Endothelial cell of umbilical vein (primary cell): Measurements from ENCODE around the gene TBC1D9B. TPM values are rescaled to one million over a fixed set of nuclear protein-coding genes. Genes with fewer than 3 reads are reported as not detected.

Source experiments
- BruUV-seq: library from RNA; stranded (reverse); fragments of 400-500 nt; replicated peaks from 2 replicates; lab custom pipeline; 2021; lab: Mats Ljungman, UMichigan
- CTCF ChIA-PET: fragments of 300-600, 350-600 bp; sonication (Branson Sonifier 250); formaldehyde crosslinking; loops from one replicate; lab custom pipeline; 2021; ENCODE audit warnings: antibody characterized with exemption, inconsistent platforms; lab: Charles Lee
- POLR2A ChIA-PET: fragments of 300-600, 350-600 bp; sonication (Branson Sonifier 250); formaldehyde crosslinking; loops from one replicate; lab custom pipeline; 2021; ENCODE audit warnings: antibody characterized with exemption, inconsistent platforms; lab: Charles Lee
- DNase-seq: peaks from one replicate; pipeline ENCODE4 v3.0.0-alpha.2; 2011; ENCODE audit warnings: low read depth, low spot score
- FAIRE-seq: peaks from 2 replicates; lab custom pipeline; 2011; peaks lifted over from hg19 to GRCh38; lab: Jason Lieb, UNC
- H2AFZ ChIP-seq: 2 replicates; pipeline ENCODE4 v1.6.0; 2012; ENCODE audit warnings: low read depth, low read length, control low read depth, inconsistent platforms
- H3K27ac ChIP-seq: 2 replicates; pipeline ENCODE4 v1.5.1; 2011; ENCODE audit warnings: low read depth, mild to moderate bottlenecking, control low read depth, low read length, moderate library complexity; ENCODE audit not compliant: insufficient read depth
- H3K27me3 ChIP-seq, 2 experiments: 2 replicates each; pipeline versions ENCODE4 v1.6.0 to v1.6.1; 2011; ENCODE audit warnings: low read length in 2 of 2, mixed read lengths in 1 of 2; ENCODE audit not compliant: control insufficient read depth in 2 of 2, insufficient read depth in 2 of 2
- H3K36me3 ChIP-seq, 2 experiments: 2 replicates in 1 of 2; 3 replicates in 1 of 2; pipeline ENCODE4 v1.5.1; 2011; ENCODE audit warnings: low read length in 2 of 2, mild to moderate bottlenecking in 1 of 2, moderate library complexity in 1 of 2; ENCODE audit not compliant: control insufficient read depth in 2 of 2, insufficient read depth in 2 of 2; ENCODE audit errors: extremely low read depth in 1 of 2
- H3K4me1 ChIP-seq: 3 replicates; pipeline ENCODE4 v1.5.1; 2011; ENCODE audit warnings: mild to moderate bottlenecking, low read length; ENCODE audit not compliant: control insufficient read depth, insufficient read depth; ENCODE audit errors: extremely low read depth
- H3K4me2 ChIP-seq: 2 replicates; pipeline ENCODE4 v1.6.1; 2011; ENCODE audit warnings: low read length, control low read depth, mixed read lengths; ENCODE audit not compliant: insufficient read depth
- H3K4me3 ChIP-seq, 3 experiments: fragments of 200-600 bp in 1 of 3; sonication (generic), shearing (Covaris generic) in 1 of 3; replicated peaks in 1 of 3; 2 replicates each; pipeline ENCODE4 v1.5.1; 2011 to 2016; ENCODE audit warnings: control low read depth in 3 of 3, low read length in 3 of 3, mild to moderate bottlenecking in 2 of 3, inconsistent platforms in 1 of 3, low read depth in 1 of 3, moderate library complexity in 1 of 3; ENCODE audit not compliant: insufficient read depth in 1 of 3
- H3K79me2 ChIP-seq: 2 replicates; pipeline ENCODE4 v1.6.0; 2012; ENCODE audit warnings: low read length, inconsistent platforms; ENCODE audit not compliant: control insufficient read depth, insufficient read depth
- H3K9ac ChIP-seq: replicated peaks from 2 replicates; pipeline ENCODE3; 2011; ENCODE audit warnings: low read length, control low read depth; ENCODE audit not compliant: insufficient read depth; ENCODE audit errors: extremely low read depth
- H3K9me1 ChIP-seq: replicated peaks from 3 replicates; pipeline ENCODE4 v1.6.0; 2011; ENCODE audit warnings: mild to moderate bottlenecking, low read length; ENCODE audit not compliant: control insufficient read depth, insufficient read depth; ENCODE audit errors: extremely low read depth
- H3K9me3 ChIP-seq: replicated peaks from 2 replicates; pipeline ENCODE4 v1.5.1; 2012; ENCODE audit warnings: low read length, inconsistent platforms; ENCODE audit not compliant: control insufficient read depth, insufficient read depth
- H4K20me1 ChIP-seq: replicated peaks from 2 replicates; pipeline ENCODE3; 2011; ENCODE audit warnings: mild to moderate bottlenecking, low read length; ENCODE audit not compliant: control insufficient read depth, insufficient read depth; ENCODE audit errors: extremely low read depth
- EZH2 ChIP-seq: IDR thresholded peaks from 2 replicates; pipeline ENCODE4 v1.6.1; 2012; ENCODE audit warnings: borderline replicate concordance, low read depth, mild to moderate bottlenecking, moderate library complexity, low read length, inconsistent platforms; ENCODE audit not compliant: severe bottlenecking
- FOS ChIP-seq: IDR thresholded peaks from 2 replicates; pipeline ENCODE4 v1.6.1; 2011; ENCODE audit warnings: mild to moderate bottlenecking, low read length, moderate library complexity, borderline replicate concordance; ENCODE audit not compliant: insufficient read depth
- GATA2 ChIP-seq: IDR thresholded peaks from 2 replicates; pipeline ENCODE4 v1.7.0; 2011; ENCODE audit warnings: low read depth, mild to moderate bottlenecking, moderate library complexity, mixed read lengths, low read length; ENCODE audit not compliant: insufficient read length, insufficient read depth
- MYC ChIP-seq: IDR thresholded peaks from one replicate; pipeline ENCODE4 v1.6.1; 2011; ENCODE audit warnings: mild to moderate bottlenecking, low read depth, low read length
- POLR2A ChIP-seq: IDR thresholded peaks from 2 replicates; pipeline ENCODE4 v1.6.1; 2012; ENCODE audit warnings: low read depth, mild to moderate bottlenecking, control low read depth, low read length
- POLR2AphosphoS5 ChIP-seq: IDR thresholded peaks from 2 replicates; pipeline ENCODE4 v1.6.1; 2012; ENCODE audit warnings: low read depth, mild to moderate bottlenecking, control low read depth, low read length, moderate library complexity; ENCODE audit not compliant: insufficient read depth
- dilution Hi-C: fragments of 300-500 bp; cut with MboI; formaldehyde crosslinking; loops from one replicate; pipeline ENCODE4 v1.15.0; 2019; ENCODE audit warnings: low sequenced_read_pairs; ENCODE audit not compliant: extremely low pct_ligation_motif_present
- intact Hi-C: fragments of 100-400 bp; cut with micrococcal nuclease; formaldehyde crosslinking; loops from one replicate; pipeline ENCODE4 v1.10.0; 2022
- polyA plus RNA-seq, 4 experiments: library from polyadenylated mRNA; depleted of rRNA in 3 of 4; stranded (reverse) in 3 of 4; unstranded in 1 of 4; fragments of >200 nt; gene quantifications; 2 replicates each; pipeline versions ENCODE4 v1.2.1 to v1.2.3, GENCODE V29; 2011 to 2012; ENCODE audit warnings: missing spikeins in 1 of 4
- total RNA-seq: library from RNA; stranded (reverse); gene quantifications from 2 replicates; pipeline ENCODE4 v1.2.3, GENCODE V29; 2021
- TF ChIP-seq, protein P1 (sequence below): IDR thresholded peaks from 2 replicates; pipeline ENCODE4 v1.6.1; 2011; ENCODE audit not compliant: insufficient read depth, insufficient read length
- TF ChIP-seq, protein P2 (sequence below), 2 donors: IDR thresholded peaks; 1 replicate in 1 of 2; 2 replicates in 1 of 2; pipeline ENCODE4 v1.5.1; 2011; ENCODE audit warnings: low read length in 2 of 2, mild to moderate bottlenecking in 2 of 2, moderate library complexity in 2 of 2, control low read depth in 1 of 2, inconsistent platforms in 1 of 2, low read depth in 1 of 2; ENCODE audit not compliant: insufficient read depth in 1 of 2; ENCODE audit errors: extremely low read depth in 1 of 2

TBC1D9B gene
- total and polyA plus RNA-seq, 2 donors (not counting 3 experiments of a cell fraction or from before 2014, with no cell fraction given) = 82.8 to 150 TPM

DNA sequence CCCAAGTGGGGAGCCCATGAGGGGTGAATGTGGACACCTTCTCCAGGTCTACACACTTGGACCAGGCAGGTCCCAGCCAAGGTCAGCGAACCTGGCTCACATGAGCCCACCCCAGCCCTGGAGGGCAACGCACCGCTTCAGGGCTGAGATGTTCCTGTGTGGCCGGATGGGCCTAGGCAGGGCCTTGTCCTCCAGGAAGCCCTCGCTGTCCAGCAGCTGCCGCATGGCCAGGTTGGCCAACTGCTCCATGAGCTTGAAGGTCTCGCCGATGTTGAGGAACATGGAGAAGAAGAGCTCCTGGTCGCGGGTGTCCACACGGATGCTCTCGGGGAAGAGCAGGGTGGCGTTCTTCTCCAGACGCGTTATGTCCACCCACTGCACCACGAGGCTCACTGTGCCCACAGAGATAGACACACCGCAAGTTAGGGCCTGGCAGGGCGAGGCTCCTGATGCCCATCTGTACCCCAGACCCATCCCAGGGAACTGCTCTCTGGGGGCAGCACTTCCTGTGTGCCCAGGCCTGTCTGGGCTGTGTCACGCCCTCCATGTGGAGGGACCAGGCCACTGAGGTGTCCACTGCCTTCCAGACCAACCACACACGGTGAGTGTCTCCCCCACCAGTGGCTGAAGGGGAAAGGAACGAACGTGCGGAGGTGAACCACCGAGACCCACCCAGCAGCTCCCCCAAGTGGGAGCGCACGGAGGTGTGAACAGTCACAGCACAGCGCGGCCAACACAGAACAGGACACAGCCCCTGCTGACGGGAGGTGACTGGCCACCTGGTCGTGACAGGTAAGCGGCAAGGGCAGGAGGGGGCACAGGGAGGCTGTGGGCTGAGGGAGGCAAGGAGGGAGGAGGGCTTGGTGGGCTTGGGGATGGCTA is 14.4 kb downstream of the TBC1D9B start:
- H3K27me3 ChIP-seq = no peaks in the 10 kb centered on the region
- H4K20me1 ChIP-seq = no peaks in the 10 kb centered on the region
- no peak for FAIRE-seq
- H2AFZ ChIP-seq = no peak overlapping the region
- no peaks in the 10 kb centered on the region for H3K9me3 ChIP-seq
- ChIA-PET CTCF (interaction anchor here (1.4 kb wide), 1 partner anchor 91 kb away, joined by 3 read pairs; no protein-coding TSS in a partner anchor), POLR2A (no interaction called here)
- intact Hi-C loops (no loop called here), dilution Hi-C loops (no loop called here)
- H3K4me1 ChIP-seq = no peaks in the 10 kb centered on the region
- H3K9me1 ChIP-seq = no peaks in the 10 kb centered on the region
- no peak overlapping the region for H3K4me2 ChIP-seq
- H3K79me2 ChIP-seq = no peaks in the 10 kb centered on the region
- H3K36me3 ChIP-seq = peaks cover 8 to 66% of the 10 kb centered on the region in 2 experiments
- no peak overlapping the region for H3K9ac ChIP-seq
- H3K4me3 ChIP-seq = no peak overlapping the region
- TF ChIP-seq, protein P1, sequence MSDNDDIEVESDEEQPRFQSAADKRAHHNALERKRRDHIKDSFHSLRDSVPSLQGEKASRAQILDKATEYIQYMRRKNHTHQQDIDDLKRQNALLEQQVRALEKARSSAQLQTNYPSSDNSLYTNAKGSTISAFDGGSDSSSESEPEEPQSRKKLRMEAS = no peak
- BruUV-seq = no TSS peak
- no peak overlapping the region for H3K27ac ChIP-seq
- DNase-seq = no peak

DNA sequence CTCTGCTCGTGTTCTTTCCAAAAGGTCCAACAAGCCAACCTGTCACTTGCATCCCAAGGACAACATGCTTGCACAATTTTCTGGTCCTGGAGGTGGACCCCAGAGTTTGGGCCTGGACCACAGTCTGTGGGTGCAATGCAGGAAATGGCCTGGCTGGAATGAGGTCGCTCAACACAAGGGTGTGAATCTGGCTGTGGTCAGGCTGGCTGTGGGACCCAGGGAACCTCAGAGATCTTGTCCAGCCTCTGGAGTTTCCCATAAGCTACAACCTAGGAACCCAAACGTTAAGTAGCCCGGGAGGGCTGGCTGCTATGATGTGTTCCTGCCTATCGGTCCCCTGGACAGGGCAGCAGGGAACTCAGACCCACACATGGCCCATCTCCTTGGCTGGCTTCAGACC is 15.4 kb downstream of the TBC1D9B start:
- Histone ChIP-seq H3K9ac (no peak overlapping the region), H3K36me3 (peaks cover 13 to 72% of the 10 kb centered on the region in 2 experiments)

More for the DNA sequence above, 15.4 kb downstream of the TBC1D9B start:
- intact Hi-C loops = no loop called here
- CTCF ChIA-PET = no interaction called here
- Histone ChIP-seq H3K79me2 (no peaks in the 10 kb centered on the region), H3K27ac (no peak overlapping the region), H3K4me2 (no peak overlapping the region), H3K27me3 (no peaks in the 10 kb centered on the region), H3K4me1 (no peaks in the 10 kb centered on the region), H3K4me3 (no peak overlapping the region), H4K20me1 (no peaks in the 10 kb centered on the region), H2AFZ (no peak overlapping the region), H3K9me1 (no peaks in the 10 kb centered on the region), H3K9me3 (no peaks in the 10 kb centered on the region)
- TF ChIP-seq EZH2 (no peak), FOS (no peak), POLR2AphosphoS5 (no peak), MYC (no peak), GATA2 (no peak), POLR2A (no peak)
- TF ChIP-seq, protein P2, sequence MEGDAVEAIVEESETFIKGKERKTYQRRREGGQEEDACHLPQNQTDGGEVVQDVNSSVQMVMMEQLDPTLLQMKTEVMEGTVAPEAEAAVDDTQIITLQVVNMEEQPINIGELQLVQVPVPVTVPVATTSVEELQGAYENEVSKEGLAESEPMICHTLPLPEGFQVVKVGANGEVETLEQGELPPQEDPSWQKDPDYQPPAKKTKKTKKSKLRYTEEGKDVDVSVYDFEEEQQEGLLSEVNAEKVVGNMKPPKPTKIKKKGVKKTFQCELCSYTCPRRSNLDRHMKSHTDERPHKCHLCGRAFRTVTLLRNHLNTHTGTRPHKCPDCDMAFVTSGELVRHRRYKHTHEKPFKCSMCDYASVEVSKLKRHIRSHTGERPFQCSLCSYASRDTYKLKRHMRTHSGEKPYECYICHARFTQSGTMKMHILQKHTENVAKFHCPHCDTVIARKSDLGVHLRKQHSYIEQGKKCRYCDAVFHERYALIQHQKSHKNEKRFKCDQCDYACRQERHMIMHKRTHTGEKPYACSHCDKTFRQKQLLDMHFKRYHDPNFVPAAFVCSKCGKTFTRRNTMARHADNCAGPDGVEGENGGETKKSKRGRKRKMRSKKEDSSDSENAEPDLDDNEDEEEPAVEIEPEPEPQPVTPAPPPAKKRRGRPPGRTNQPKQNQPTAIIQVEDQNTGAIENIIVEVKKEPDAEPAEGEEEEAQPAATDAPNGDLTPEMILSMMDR (IDR thresholded peaks at IDR 0.05; ENCODE audit: extremely low read depth in 1 of 2, insufficient read depth in 1 of 2, low read depth in 1 of 2, low read length in 2 of 2) = no peak
- TF ChIP-seq, protein P1 = no peak
- POLR2A ChIA-PET = no interaction called here
- FAIRE-seq = no peak
- DNase-seq = no peak
- dilution Hi-C loops = no loop called here
- no TSS peak for BruUV-seq
